GM23248 (cell line): Measurements from ENCODE around the gene STIL. TPM values are rescaled to one million over a fixed set of nuclear protein-coding genes. Genes with fewer than 3 reads are reported as not detected.

Experiments used
- DNase-seq: peaks from one replicate; pipeline ENCODE4 v3.0.0-alpha.2; 2015
- H2AFZ ChIP-seq: fragments of 200-600 bp; sonication (generic); 2 replicates; pipeline ENCODE4 v1.6.1; 2016; ENCODE audit warnings: antibody characterized with exemption
- H3F3A ChIP-seq: fragments of 200-600 bp; sonication (generic); 2 replicates; pipeline ENCODE4 v1.6.1; 2016; ENCODE audit warnings: mild to moderate bottlenecking, antibody characterized with exemption, mixed run types; ENCODE audit not compliant: insufficient read depth
- H3K27ac ChIP-seq: fragments of 200-600 bp; sonication (generic); 2 replicates; pipeline ENCODE4 v1.5.1; 2016; ENCODE audit warnings: mild to moderate bottlenecking
- H3K27me3 ChIP-seq: fragments of 200-600 bp; sonication (generic); replicated peaks from 2 replicates; pipeline ENCODE4 v1.6.1; 2016; ENCODE audit warnings: mild to moderate bottlenecking; ENCODE audit not compliant: insufficient read depth
- H3K36me3 ChIP-seq: fragments of 200-600 bp; sonication (generic); 2 replicates; pipeline ENCODE4 v1.6.1; 2016; ENCODE audit warnings: low read depth, mild to moderate bottlenecking
- H3K4me1 ChIP-seq: fragments of 200-600 bp; sonication (generic); 2 replicates; pipeline ENCODE4 v1.6.1; 2016; ENCODE audit warnings: mild to moderate bottlenecking; ENCODE audit not compliant: insufficient read depth
- H3K4me2 ChIP-seq: fragments of 200-600 bp; sonication (generic); one replicate; pipeline ENCODE4 v1.6.1; 2016; ENCODE audit warnings: mild to moderate bottlenecking; ENCODE audit not compliant: unreplicated experiment
- H3K4me3 ChIP-seq: fragments of 200-600 bp; sonication (generic); 2 replicates; pipeline ENCODE4 v1.5.1; 2016; ENCODE audit warnings: mild to moderate bottlenecking
- H3K79me2 ChIP-seq: fragments of 200-600 bp; sonication (generic); 2 replicates; pipeline ENCODE4 v1.6.1; 2016; ENCODE audit warnings: mild to moderate bottlenecking; ENCODE audit not compliant: insufficient read depth
- H3K9ac ChIP-seq: fragments of 200-600 bp; sonication (generic); 2 replicates; pipeline ENCODE4 v1.6.1; 2016; ENCODE audit warnings: mild to moderate bottlenecking
- H3K9me2 ChIP-seq: fragments of 200-600 bp; sonication (generic); 2 replicates; pipeline ENCODE4 v1.6.1; 2016; ENCODE audit warnings: mixed run types, mild to moderate bottlenecking, moderate library complexity; ENCODE audit not compliant: insufficient read depth
- H3K9me3 ChIP-seq: fragments of 200-600 bp; sonication (generic); one replicate; pipeline ENCODE4 v1.6.1; 2017; ENCODE audit warnings: low read depth
- H4K20me1 ChIP-seq: fragments of 200-600 bp; sonication (generic); 2 replicates; pipeline ENCODE4 v1.6.0; 2016; ENCODE audit not compliant: insufficient read depth
- EZH2 ChIP-seq: fragments of 200-600 bp; sonication (generic); IDR thresholded peaks from 2 replicates; pipeline ENCODE4 v1.6.1; 2018; ENCODE audit warnings: antibody characterized with exemption, mild to moderate bottlenecking; ENCODE audit not compliant: insufficient read depth, poor library complexity, severe bottlenecking
- EZH2phosphoT487 ChIP-seq: fragments of 200-600 bp; sonication (generic); IDR thresholded peaks from 2 replicates; pipeline ENCODE4 v1.6.1; 2018; ENCODE audit warnings: antibody characterized with exemption, moderate library complexity, mild to moderate bottlenecking, low read depth; ENCODE audit not compliant: insufficient read depth
- WGBS, 2 experiments: methylation state at CpG; one replicate each; pipeline ENCODE4 v1.1.6; 2015 to 2017; ENCODE audit warnings: low lambda C conversion rate in 2 of 2, low coverage in 1 of 2; ENCODE audit errors: missing lambda C conversion rate in 2 of 2; 5-methylcytosine and 5-hydroxymethylcytosine counted together
- in situ Hi-C: fragments of 300-500 bp; cut with MboI; formaldehyde crosslinking; loops from 2 replicates; pipeline ENCODE4 v1.15.0; 2020
- polyA plus RNA-seq: library from polyadenylated mRNA; unstranded; fragments of >200 nt; fragmentation: Nextera tagmentation; extraction: Ambion mirVana; gene quantifications from 2 replicates; pipeline ENCODE4 v1.2.1, GENCODE V29; 2016
- total RNA-seq: library from RNA; depleted of rRNA; stranded (reverse); fragments of >200 nt; shearing (Covaris generic); gene quantifications from 2 replicates; pipeline ENCODE4 v1.2.3, GENCODE V29; 2014

STIL gene
- total and polyA plus RNA-seq, 2 experiments from 2014 or later: 7.2 to 17.1 TPM

- no peaks in the 10 kb centered on the region for H4K20me1 ChIP-seq
- H3K4me1 ChIP-seq: no peaks in the 10 kb centered on the region
- no peak overlapping the region for H3K9ac ChIP-seq
- H3K9me2 ChIP-seq: no peaks in the 10 kb centered on the region
- no peak overlapping the region for H2AFZ ChIP-seq
- no peak for TF ChIP-seq EZH2phosphoT487
- TF ChIP-seq EZH2: no peak
- H3K4me3 ChIP-seq: no peak overlapping the region
- no peak overlapping the region for H3K27ac ChIP-seq
- no peaks in the 10 kb centered on the region for H3F3A ChIP-seq
- DNase-seq: no peak
- H3K27me3 ChIP-seq: no peaks in the 10 kb centered on the region; the same call in 1 of the 2 replicates
- in situ Hi-C loops: no loop called here
- no peaks in the 10 kb centered on the region for H3K9me3 ChIP-seq
- WGBS, 2 experiments: 69 to 70% methylated on average over 3 of the region's 3 CpGs
- no peaks in the 10 kb centered on the region for H3K36me3 ChIP-seq
- H3K4me2 ChIP-seq: no peak overlapping the region
- H3K79me2 ChIP-seq: no peaks in the 10 kb centered on the region
Measured at GRCh38 chr1:47214549-47214948, 99.4 kb downstream of the STIL start.

GRCh38 chr1:47213230-47213963, 100.5 kb downstream of the STIL start:
- 65 to 76% methylated on average over 10 to 11 of the region's 11 CpGs for WGBS, 2 experiments
- TF ChIP-seq EZH2 (no peak), EZH2phosphoT487 (no peak)
- DNase-seq: no peak
- no peaks in the 10 kb centered on the region for H4K20me1 ChIP-seq
- no peak overlapping the region for H3K27ac ChIP-seq
- H3K4me3 ChIP-seq: no peak overlapping the region
- H3K4me2 ChIP-seq: no peak overlapping the region
- no peaks in the 10 kb centered on the region for H3K36me3 ChIP-seq
- H3K9me2 ChIP-seq: no peaks in the 10 kb centered on the region
- peaks cover 3% of the 10 kb centered on the region; the same call in 1 of the 2 replicates for H3K4me1 ChIP-seq
- H2AFZ ChIP-seq: no peak overlapping the region
- in situ Hi-C loops: no loop called here
- no peaks in the 10 kb centered on the region for H3K9me3 ChIP-seq
- no peaks in the 10 kb centered on the region for H3F3A ChIP-seq
- no peaks in the 10 kb centered on the region; the same call in 1 of the 2 replicates for H3K27me3 ChIP-seq
- no peaks in the 10 kb centered on the region for H3K79me2 ChIP-seq
- no peak overlapping the region for H3K9ac ChIP-seq

- Histone ChIP-seq H3K79me2 (no peaks in the 10 kb centered on the region), H3K27ac (no peak overlapping the region), H3K27me3 (no peaks in the 10 kb centered on the region; the same call in 1 of the 2 replicates), H3K4me1 (peaks cover 8% of the 10 kb centered on the region), H3K4me3 (no peak overlapping the region), H4K20me1 (no peaks in the 10 kb centered on the region), H2AFZ (no peak overlapping the region), H3K9ac (no peak overlapping the region), H3K4me2 (no peak overlapping the region), H3K9me2 (no peaks in the 10 kb centered on the region), H3F3A (no peaks in the 10 kb centered on the region), H3K36me3 (no peaks in the 10 kb centered on the region), H3K9me3 (no peaks in the 10 kb centered on the region)
- TF ChIP-seq EZH2 (no peak), EZH2phosphoT487 (no peak)
- WGBS, 2 experiments: 85 to 89% methylated on average over 4 of the region's 4 CpGs
- in situ Hi-C loops: no loop called here
- no peak for DNase-seq
Measured at GRCh38 chr1:47212636-47213229, 101.2 kb downstream of the STIL start.

- H3K79me2 ChIP-seq: no peaks in the 10 kb centered on the region
- DNase-seq: no peak
Measured at GRCh38 chr1:47211796-47212269, 102.1 kb downstream of the STIL start.

More at GRCh38 chr1:47211796-47212269, 102.1 kb downstream of the STIL start:
- Histone ChIP-seq H3K9ac (no peak overlapping the region), H3K4me1 (peaks cover 9% of the 10 kb centered on the region), H3K4me3 (no peak overlapping the region), H3K9me2 (no peaks in the 10 kb centered on the region), H3K4me2 (no peak overlapping the region), H3K27me3 (no peaks in the 10 kb centered on the region; the same call in 1 of the 2 replicates), H3F3A (peaks cover 4% of the 10 kb centered on the region; the same call in 1 of the 2 replicates), H3K27ac (no peak overlapping the region), H3K9me3 (no peaks in the 10 kb centered on the region), H4K20me1 (no peaks in the 10 kb centered on the region), H2AFZ (no peak overlapping the region), H3K36me3 (no peaks in the 10 kb centered on the region)
- WGBS, 2 experiments: 86 to 87% methylated on average over 9 of the region's 9 CpGs
- TF ChIP-seq EZH2phosphoT487 (no peak), EZH2 (no peak)
- in situ Hi-C loops: no loop called here
